ENCODE measurements around the gene REL.
"Not testable (repeated sequence)": the region's sequence is repeated elsewhere in the genome, so short reads cannot be mapped to it uniquely, and the experiment has no call there.

The REL gene

DNA sequence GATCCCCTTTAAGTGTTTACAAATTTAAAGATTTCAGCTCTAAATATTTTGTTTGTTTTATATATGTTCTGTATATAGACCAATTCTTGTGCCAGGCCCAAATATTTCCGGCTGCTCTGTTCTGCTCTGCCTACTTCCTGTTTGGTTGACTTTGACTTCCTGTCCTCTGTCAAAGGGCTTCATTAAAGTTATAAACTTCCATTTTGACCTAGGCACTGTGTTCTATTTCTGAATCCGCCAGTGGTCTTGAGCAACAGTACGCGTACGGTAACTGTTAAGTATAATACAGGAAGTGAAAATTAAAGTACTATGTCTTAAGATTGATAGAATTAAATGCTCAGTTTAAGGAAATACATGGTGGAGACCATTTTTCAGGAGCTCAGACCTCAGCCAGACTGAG lies 13.5 kb upstream of the REL start:
- no peak for DNase-seq (ENCODE audit: low spot score)

DNA sequence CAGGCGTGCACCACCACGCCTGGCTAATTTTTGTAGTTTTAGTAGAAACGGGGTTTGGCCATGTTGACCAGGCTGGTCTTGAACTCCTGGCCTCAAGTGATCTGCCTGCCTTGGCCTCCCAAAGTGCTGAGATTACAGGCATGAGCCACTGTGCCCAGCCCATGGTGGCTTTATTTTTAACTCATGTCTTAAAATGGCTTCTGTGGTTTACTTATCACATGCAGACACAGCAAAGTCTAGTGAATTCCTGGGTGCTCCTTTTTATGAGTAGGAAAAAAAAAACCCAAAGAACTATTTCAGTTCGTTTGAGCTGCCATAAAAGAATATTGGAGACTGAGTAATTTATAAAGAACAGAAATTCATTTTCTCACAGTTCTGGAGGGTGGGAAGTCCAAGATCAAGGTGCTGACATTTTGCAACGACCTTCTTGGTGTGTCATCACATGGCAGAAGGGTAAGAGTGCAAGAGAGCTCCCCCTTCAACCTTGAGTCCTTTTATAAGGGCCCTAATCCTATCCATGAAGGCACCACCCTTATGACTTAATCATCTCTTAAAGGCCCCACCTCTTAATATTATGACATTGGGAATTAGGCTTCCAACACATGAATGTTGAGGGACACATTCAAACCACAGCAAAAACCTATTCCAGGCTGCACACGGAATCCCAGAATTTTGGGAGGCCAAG lies 12.6 kb upstream of the REL start:
- DNase-seq (ENCODE audit: low spot score), result no peak

DNA sequence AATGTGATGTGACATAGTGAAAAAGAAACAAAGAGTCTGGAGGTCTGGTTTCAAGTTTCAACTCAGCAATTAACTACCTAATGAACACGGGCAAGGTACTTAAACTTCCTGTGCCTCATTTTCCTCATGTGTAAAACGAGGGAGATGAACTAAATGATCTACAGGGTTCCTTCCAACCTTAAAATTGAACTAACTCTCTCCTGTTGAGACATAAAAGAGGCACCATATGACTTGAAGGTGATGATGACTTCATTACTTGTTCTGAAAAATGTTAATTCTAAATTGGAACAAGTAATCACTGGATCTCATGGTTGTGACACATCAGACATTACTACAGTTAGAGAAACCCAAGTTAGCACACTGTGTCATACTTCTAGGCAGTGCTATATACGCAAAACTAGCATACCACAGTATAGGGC lies 8.9 kb upstream of the REL start:
- DNase-seq (ENCODE audit: low spot score), result no peak

DNA sequence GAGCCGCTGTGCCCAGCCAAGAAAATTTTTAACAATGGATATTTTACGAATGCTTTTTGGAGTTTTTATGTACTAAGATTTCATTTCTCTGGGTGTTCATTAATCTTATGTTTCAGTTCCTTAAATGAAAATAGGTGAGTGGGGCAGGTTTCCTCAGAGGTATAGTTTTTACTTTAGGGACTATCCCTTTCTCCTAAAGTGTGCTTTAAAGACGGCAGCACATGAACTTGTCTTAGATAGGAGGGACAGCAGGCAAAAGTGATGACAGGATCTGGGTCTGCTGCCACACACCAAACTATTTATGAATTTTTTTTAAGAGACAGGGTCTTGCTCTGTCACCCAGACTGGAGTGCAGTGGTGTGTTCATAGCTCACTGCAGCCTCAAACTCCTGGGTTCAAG lies 8.0 kb upstream of the REL start:
- no peak for DNase-seq (ENCODE audit: low spot score)

DNA sequence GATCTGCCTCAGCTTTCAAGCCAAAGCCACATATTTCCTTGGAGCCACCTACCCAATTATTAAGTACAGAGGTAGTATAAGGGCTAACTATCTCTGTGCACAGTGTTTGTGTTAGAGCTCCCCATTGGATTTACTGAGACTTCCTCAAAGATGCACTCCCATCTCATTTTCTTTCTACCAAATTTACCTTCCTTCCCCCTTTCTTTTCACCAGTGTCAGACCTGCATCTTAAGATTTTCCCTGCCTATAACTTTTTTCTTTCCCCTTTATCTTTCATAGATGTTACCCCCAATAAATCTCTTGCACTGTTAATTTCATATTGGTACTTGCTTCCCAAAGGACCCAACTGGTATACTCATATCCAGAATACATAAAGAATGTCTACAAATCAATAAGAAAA lies 5.9 kb upstream of the REL start:
- DNase-seq (ENCODE audit: low spot score), result no peak

DNA sequence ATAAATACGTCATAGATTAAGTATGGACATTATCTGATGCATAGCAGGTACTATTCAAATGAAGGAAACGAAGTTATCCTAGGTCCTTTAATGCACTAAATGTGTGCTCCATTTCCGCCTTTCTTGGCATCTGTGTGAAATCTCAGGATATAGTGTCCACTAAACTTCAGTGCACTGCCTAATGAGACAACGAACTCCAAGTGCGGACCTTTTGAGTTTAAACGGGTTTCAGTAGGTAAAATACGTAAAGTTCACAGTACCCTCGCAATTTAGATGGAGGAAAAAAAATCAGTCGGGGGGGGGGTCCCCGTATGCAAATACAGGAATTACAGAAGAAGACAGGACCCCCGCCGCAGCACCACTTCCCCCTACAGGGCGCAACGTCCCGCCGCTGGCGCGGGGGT lies 729 bp upstream of the REL start:
- DNase-seq (ENCODE audit: low spot score), result peak; percentile 13

DNA sequence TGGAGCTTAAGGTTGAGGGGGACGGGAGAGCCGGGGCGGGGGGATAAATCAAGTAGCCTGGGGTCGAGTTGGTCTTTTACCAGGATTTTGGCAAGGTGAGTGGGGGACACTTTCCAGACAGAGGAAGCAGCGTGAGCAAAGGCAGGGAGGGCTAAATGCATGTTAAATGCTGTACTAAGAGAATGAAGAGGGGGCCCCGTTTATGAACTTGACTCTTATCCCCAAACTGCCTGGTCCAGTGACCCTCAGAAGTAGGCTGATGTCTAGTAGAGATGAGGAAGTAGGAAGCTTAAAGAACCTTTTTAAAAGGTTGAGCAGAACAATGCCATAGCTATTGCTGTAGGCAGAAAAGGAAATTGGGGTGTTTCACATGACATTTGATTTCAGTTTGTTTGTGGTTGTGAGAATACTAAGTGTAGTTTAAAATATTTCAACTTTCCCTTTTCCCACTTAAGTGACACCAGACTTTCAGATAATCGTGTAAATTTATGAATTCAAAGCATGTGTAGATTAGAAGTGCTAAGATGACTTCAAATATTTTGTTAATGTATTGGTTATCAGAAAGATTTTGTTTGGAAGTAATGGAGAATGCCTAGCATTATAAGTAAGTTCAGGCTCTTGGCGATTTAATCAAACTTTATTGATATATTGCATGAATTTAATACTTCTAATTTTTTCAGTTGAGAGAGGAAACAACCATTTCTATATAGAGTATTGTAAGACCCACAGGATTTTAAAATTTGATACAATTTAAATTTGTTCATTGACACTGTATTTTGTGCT lies 1.8 kb downstream of the REL start:
- no peak for DNase-seq (ENCODE audit: low spot score)

DNA sequence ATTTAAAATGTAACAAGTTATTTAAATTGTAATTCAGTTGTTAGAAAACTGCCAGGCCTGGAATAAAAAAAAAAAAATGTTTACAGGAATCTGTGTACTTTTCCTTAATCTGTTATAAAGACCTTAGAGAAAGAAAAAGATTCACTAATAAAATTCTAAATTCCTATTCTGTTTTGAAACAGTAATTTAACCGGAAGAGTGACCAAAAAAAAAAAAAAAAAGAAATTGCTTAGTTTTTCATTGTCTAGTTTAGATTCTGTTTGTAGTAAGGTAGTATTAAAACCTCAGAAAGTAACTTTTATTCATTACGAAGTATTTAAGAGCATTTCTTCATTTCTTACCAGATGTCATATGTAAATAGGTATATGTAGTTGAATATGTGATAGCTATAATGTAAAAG lies 2.5 kb downstream of the REL start:
- DNase-seq (ENCODE audit: low spot score), result no peak

DNA sequence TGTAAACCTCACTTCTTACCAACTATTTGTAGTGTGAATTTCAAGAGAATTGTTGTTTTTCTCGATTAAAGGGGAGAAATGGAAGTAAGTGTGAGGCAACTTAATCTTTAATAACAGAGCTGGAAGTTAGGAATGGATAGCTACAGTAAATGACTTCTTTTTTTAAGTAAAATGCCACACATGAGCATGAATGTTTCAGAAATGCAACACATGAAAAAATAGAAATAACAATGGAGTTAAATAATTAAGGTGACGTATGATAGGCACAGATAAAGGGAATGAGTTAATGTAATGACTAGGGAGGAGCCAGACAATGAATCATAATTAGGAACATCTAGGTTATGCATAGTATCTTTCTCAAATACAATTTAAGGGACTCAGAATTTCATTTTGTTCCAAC lies 3.4 kb downstream of the REL start:
- no peak for DNase-seq (ENCODE audit: low spot score)

DNA sequence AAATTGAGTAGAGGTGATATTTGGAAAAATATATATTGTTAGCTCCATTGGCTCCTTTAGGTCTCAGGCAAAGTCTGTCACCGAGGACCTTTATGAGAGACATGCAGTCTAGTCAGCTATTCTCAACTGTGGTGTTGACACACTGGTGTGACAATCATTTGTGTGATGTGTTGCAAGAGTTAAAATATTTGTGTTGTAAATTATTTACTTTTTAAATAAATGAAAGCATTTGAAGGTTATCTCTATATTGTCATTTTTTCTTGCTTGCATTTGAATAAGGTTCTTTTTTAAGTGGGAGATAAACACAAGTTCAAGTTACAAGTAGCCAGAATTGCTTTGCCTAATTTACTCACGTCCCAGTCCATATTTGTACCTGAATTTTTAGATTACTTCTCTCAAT lies 4.3 kb downstream of the REL start:
- no peak for DNase-seq (ENCODE audit: low spot score)

DNA sequence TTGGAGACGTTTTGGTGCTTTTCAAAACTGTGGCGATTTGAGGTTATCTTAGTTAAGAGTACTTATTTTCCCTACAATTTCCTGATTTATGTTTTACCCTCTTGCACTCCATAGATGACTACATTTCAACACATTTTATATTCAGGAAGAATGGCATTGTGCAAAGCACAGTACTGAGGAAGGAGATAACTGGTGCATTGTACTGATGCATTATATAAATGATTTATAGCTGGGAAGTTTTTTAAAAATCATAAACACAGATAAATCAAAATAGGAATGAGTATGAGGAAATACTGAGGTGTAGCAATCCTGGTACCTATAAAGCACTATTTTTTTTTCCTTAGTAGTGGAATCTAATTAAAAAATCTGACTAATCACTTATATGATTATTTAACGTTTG lies 5.6 kb downstream of the REL start:
- DNase-seq (ENCODE audit: low spot score), result no peak

DNA sequence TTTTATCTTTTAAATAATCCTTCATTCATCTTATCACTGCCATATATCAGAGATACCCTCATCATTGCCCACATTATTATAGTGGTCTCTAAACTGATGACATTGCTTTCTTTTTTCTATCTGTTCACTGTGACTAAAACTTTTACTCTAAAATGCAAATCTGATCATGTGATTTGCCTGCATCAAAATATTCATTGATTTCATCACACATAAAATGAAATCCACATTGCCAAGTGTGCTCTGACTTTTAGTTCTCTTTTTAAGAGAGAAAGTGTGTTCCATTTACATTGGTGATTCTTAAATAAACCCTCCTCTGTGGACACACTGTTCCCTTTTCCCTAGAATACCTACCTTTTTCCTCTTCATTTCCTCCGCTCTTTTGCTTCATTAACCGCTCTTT lies 7.5 kb downstream of the REL start:
- no peak for DNase-seq (ENCODE audit: low spot score)

DNA sequence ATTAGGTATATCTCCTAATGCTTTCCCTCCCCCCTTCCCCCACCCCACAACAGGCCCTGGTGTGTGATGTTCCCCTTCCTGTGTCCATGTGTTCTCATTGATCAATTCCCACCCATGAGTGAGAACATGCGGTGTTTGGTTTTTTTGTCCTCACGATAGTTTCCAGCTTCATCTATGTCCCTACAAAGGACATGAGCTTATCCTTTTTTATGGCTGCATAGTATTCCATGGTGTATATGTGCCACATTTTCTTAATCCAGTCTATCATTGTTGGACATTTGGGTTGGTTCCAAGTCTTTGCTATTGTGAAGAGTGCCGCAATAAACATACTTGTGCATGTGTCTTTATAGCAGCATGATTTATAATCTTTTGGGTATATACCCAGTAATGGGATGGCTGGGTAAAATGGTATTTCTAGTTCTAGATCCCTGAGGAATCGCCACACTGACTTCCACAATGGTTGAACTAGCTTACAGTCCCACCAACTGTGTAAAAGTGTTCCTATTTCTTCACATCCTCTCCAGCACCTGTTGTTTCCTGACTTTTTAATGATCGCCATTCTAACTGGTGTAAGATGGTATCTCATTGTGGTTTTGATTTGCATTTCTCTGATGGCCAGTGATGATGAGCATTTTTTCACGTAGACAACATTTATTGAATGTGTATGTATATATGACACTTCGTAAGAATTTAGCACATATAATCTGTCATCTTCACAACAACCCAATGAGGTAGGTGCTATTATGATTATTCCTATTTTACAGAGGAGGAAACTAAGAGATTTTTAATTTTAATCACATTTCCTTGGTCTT lies 8.4 kb downstream of the REL start:
- not testable (repeated sequence) for DNase-seq (ENCODE audit: low spot score)

DNA sequence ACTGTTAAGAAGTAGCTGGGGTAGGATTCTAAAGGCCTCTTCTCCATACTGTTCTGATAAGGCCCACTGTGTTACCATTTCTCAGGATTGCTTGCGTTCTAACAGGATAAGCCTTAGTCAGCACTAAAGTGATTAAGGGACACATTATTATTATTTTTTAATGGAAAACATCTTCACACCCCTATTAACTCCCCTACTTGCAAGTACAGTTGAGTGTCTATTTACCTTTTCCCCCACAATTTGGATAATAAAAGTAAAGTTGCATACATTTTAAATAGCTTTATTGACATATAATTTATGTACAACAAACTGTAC lies 9.0 kb downstream of the REL start:
- DNase-seq (ENCODE audit: low spot score), result no peak

DNA sequence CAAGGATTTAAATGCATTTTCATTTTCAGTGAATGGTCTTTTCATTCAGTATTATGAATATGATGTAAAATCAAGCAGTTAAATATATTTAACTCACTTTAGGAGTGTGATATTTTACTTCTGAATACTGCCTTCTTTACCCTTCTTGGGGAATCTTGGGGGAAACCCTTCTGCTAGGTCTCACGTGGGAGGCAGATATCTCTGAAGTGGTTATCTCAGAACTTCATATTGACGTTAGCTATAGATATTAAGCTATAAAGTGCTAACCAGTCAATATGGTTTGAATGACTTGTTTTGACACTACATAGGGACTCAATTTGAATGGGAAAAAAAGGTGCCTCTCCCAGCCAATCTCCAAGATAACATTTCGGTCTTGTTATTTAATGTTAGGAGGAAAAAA lies 9.8 kb downstream of the REL start:
- no peak for DNase-seq (ENCODE audit: low spot score)

DNA sequence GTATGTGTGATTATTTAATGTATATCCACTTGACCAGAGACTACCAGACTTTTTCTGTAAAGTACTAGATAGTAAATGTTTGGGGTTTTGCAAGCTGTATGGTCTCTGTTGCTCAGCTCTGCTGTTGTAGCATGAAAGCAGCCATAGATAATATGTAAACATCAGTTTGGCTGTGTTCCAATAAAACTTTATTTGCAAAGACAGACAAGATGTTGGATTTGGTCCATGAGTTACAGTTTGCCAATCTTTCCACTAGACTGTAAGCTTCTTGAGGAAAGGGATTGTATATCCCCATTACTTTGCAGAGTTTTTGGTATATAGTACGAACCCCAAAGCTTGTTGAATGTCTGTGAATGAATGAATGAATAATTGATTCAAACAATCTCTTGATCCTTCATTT lies 17.2 kb downstream of the REL start:
- no peak for DNase-seq (ENCODE audit: low spot score)

DNA sequence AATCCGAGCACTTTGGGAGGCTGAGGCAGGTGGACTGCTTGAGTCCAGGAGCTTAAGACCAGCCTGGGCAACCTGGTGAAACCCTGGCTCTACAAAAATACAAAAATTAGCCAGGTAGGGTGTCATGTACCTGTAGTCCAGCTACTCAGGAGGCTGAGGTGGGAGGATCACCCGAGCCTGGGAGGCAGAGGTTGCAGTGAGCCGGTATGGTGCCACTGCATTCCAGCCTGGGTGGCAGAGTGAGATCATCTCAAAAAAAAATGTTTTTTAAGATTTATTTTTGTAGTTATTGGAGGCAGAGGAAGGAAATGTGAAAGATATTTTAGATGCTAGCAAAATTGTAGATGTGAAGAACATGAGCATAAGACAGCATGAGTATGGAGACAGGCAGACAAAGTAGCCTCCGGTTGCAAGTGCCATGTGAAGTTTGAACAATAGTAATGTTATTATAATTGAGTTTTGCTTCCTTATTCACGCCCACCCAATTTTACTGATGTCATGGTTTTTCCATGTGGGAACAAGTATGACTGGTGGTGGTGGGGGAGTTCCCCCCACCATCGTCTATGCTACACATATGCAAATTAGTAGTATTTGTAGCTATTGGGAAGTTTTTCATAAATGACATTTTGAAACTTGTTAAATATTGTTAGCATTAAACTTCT lies 18.0 kb downstream of the REL start:
- DNase-seq (ENCODE audit: low spot score), result no peak

DNA sequence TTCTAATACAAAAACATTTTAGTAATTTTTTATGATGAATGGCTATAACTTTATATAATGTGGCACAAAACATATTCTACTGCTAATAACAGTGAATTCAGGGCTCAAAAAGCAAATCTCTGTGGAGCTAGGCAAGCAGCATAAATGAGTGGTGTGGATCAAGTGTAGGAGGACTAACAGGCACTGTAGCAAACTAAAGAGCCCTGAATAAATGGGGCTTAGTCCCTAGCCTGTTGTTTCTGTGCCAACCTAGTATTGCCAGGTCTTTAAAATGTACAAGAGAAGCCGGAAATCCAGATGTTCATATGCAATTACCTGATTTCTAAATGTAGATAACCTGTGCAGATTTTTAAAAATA lies 18.5 kb downstream of the REL start:
- no peak for DNase-seq (ENCODE audit: low spot score)

DNA sequence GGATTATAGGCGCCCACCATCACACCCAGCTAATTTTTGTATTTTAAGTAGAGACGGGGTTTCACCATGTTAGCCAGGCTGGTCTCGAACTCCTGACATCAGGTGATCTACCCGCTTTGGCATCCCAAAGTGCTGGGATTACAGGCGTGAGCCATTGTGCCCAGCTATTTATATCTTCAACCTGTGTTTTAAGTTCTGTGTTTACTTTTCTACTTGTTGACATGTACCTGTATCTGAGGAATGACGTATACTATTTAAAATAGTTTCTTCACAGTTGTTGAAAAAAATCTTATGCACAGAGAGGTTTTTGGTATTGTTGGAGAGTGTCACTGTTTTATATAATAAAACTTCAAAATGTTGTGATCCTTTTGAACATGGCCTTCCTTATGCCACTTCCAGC lies 19.9 kb downstream of the REL start:
- not testable (repeated sequence) for DNase-seq (ENCODE audit: low spot score)

DNA sequence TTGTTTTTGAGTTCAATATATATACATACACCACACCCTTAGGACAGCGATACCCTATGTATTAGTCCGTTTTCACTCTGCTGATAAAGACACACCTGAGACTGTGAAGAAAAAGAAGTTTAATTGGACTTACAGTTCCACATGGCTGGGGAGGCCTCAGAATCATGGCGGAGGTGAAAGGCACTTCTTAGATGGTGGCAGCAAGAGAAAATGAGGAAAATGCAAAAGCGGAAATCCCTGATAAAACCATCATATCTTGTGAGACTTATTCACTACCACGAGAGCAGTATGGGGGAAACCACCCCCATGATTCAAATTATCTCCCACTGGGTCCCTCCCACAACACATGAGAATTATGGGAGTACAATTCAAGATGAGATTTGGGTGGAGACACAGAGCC lies 24.5 kb downstream of the REL start:
- not testable (repeated sequence) for DNase-seq (ENCODE audit: low spot score)

DNA sequence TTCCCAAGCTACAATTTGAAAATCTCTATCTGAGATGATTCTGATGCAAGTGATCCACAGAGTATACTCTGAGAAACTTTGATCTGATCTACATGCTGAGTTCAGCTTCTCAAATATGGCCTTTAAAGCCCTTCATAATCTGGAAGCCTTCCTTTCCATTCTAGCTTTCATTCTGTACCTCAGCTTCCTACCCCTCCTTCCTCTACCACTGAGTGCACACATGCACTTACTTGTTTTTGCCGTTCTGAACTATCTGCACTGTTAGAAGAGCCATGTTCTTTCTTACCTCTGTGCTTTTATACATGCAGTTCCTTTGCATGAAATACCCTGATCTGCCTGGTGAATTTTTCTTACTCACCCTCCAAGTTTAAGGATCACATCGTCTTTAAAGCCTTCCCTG lies 25.0 kb downstream of the REL start:
- no peak for DNase-seq (ENCODE audit: low spot score)

DNA sequence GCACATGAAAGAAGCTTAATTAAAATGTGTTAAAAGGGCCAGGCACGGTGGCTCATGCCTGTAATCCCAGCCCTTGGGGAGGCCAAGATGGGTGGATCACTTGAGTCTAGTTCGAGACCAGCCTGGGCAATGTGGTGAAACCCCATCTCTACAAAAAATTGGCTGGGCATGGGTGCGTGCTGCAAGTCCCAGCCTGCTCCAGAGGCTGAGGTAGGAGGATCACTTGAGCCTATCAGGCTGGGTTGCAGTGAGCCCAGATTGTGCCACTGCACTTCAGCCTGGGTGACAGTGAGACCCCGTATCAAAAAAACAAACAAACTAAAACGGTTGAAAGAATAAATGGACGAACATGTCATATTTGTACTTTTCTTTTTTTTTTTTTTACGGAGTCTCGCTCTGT lies 26.0 kb downstream of the REL start:
- DNase-seq (ENCODE audit: low spot score), result no peak
